ENCODE measurements around the gene KIF1C. TPM values are rescaled to one million over a fixed set of nuclear protein-coding genes. Genes with fewer than 3 reads are reported as not detected.

KIF1C gene
- total and polyA plus RNA-seq, 2 donors (not counting 1 experiment from before 2014, with no cell fraction given), result 5.7 to 29.6 TPM

- Mint-ChIP-seq H3K4me3 (no peak overlapping the region), H3K27me3 (no peaks in the 10 kb centered on the region), H3K27ac (no peak overlapping the region), H3K4me1 (peaks cover 5% of the 10 kb centered on the region), H3K9me3 (ENCODE audit: insufficient read depth) (no peaks in the 10 kb centered on the region)
- 86% methylated on average over 6 of the region's 6 CpGs for WGBS (ENCODE audit: insufficient coverage)
- intact Hi-C loops (cut with micrococcal nuclease), result no loop called here
- CTCF ChIA-PET, result no interaction called here
- ATAC-seq (ENCODE audit: low read depth) (no peak), DNase-seq (no peak)
- POLR2A ChIA-PET, result no interaction called here
- H3K4me1 ChIP-seq (ENCODE audit: control insufficient read depth in 2 of 2, insufficient read depth in 2 of 2, low read length in 2 of 2), result peaks cover 6 to 8% of the 10 kb centered on the region in 2 donors
- H3K9me3 ChIP-seq (ENCODE audit: control extremely low read depth in 1 of 3, control insufficient read depth in 2 of 3, insufficient read depth in 1 of 3, low read length in 2 of 3), result peaks cover 0 to 6% (median 0%) of the 10 kb centered on the region in 3 donors
- no peaks in the 10 kb centered on the region for H3K79me2 ChIP-seq (ENCODE audit: control insufficient read depth, insufficient read depth, low read length)
- peaks cover 0 to 19% of the 10 kb centered on the region in 2 experiments for H3K36me3 ChIP-seq (replicated peaks in 1 of 2; ENCODE audit: control extremely low read depth in 1 of 2, control insufficient read depth in 1 of 2, extremely low read depth in 1 of 2, insufficient read depth in 2 of 2, low read length in 1 of 2)
- H2AFZ ChIP-seq (ENCODE audit: insufficient read depth, low read depth, low read length, poor library complexity, severe bottlenecking), result no peak overlapping the region
- H4K20me1 ChIP-seq (ENCODE audit: control insufficient read depth, insufficient read depth, low read length, poor library complexity, severe bottlenecking), result no peaks in the 10 kb centered on the region
- no peak overlapping the region for H3K4me2 ChIP-seq (replicated peaks; ENCODE audit: low read depth, low read length, poor library complexity, severe bottlenecking)
- no peak overlapping the region for H3K4me3 ChIP-seq (ENCODE audit: control extremely low read depth in 1 of 5, extremely low read depth in 1 of 5, insufficient read depth in 1 of 5, low read depth in 2 of 5, low read length in 4 of 5)
- H3K27ac ChIP-seq (ENCODE audit: low read length in 2 of 2), result no peak overlapping the region
- H3K27me3 ChIP-seq (replicated peaks in 1 of 4; ENCODE audit: control extremely low read depth in 1 of 4, control insufficient read depth in 3 of 4, insufficient read depth in 4 of 4, low read length in 3 of 4), result peaks cover 0 to 57% (median 4%) of the 10 kb centered on the region in 4 experiments
- H3K9ac ChIP-seq (ENCODE audit: low read length), result no peak overlapping the region
- no peak for TF ChIP-seq EZH2 (IDR thresholded peaks at IDR 0.05; ENCODE audit: borderline replicate concordance, insufficient read depth, low read depth, low read length, poor library complexity, severe bottlenecking)
- TF ChIP-seq, protein P1, sequence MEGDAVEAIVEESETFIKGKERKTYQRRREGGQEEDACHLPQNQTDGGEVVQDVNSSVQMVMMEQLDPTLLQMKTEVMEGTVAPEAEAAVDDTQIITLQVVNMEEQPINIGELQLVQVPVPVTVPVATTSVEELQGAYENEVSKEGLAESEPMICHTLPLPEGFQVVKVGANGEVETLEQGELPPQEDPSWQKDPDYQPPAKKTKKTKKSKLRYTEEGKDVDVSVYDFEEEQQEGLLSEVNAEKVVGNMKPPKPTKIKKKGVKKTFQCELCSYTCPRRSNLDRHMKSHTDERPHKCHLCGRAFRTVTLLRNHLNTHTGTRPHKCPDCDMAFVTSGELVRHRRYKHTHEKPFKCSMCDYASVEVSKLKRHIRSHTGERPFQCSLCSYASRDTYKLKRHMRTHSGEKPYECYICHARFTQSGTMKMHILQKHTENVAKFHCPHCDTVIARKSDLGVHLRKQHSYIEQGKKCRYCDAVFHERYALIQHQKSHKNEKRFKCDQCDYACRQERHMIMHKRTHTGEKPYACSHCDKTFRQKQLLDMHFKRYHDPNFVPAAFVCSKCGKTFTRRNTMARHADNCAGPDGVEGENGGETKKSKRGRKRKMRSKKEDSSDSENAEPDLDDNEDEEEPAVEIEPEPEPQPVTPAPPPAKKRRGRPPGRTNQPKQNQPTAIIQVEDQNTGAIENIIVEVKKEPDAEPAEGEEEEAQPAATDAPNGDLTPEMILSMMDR (IDR thresholded peaks at IDR 0.05), result no peak
These were observed 14.2 kb downstream of the KIF1C start for GRCh38 chr17:5011928-5012327.

- Histone ChIP-seq H3K79me2 (ENCODE audit: control insufficient read depth, insufficient read depth, low read length) (no peaks in the 10 kb centered on the region), H3K4me3 (ENCODE audit: control extremely low read depth in 1 of 5, extremely low read depth in 1 of 5, insufficient read depth in 1 of 5, low read depth in 2 of 5, low read length in 4 of 5) (no peak overlapping the region), H4K20me1 (ENCODE audit: control insufficient read depth, insufficient read depth, low read length, poor library complexity, severe bottlenecking) (no peaks in the 10 kb centered on the region), H3K9me3 (ENCODE audit: control extremely low read depth in 1 of 3, control insufficient read depth in 2 of 3, insufficient read depth in 1 of 3, low read length in 2 of 3) (peaks cover 0 to 13% (median 0%) of the 10 kb centered on the region in 3 donors), H3K36me3 (replicated peaks in 1 of 2; ENCODE audit: control extremely low read depth in 1 of 2, control insufficient read depth in 1 of 2, extremely low read depth in 1 of 2, insufficient read depth in 2 of 2, low read length in 1 of 2) (peaks cover 0 to 4% of the 10 kb centered on the region in 2 experiments), H3K27me3 (replicated peaks in 1 of 4; ENCODE audit: control extremely low read depth in 1 of 4, control insufficient read depth in 3 of 4, insufficient read depth in 4 of 4, low read length in 3 of 4) (peaks cover 0 to 42% (median 1%) of the 10 kb centered on the region in 4 experiments), H3K4me2 (replicated peaks; ENCODE audit: low read depth, low read length, poor library complexity, severe bottlenecking) (no peak overlapping the region), H3K27ac (ENCODE audit: low read length in 2 of 2) (no peak overlapping the region), H2AFZ (ENCODE audit: insufficient read depth, low read depth, low read length, poor library complexity, severe bottlenecking) (no peak overlapping the region), H3K4me1 (ENCODE audit: control insufficient read depth in 2 of 2, insufficient read depth in 2 of 2, low read length in 2 of 2) (peaks cover 6 to 14% of the 10 kb centered on the region in 2 donors), H3K9ac (ENCODE audit: low read length) (no peak overlapping the region)
- no peaks in the 10 kb centered on the region for H3K27me3 Mint-ChIP-seq
- no peak overlapping the region for H3K4me3 Mint-ChIP-seq
- CTCF ChIA-PET, result no interaction called here
- TF ChIP-seq, protein P1 (IDR thresholded peaks at IDR 0.05), result no peak
- TF ChIP-seq EZH2 (IDR thresholded peaks at IDR 0.05; ENCODE audit: borderline replicate concordance, insufficient read depth, low read depth, low read length, poor library complexity, severe bottlenecking), result no peak
- H3K9me3 Mint-ChIP-seq (ENCODE audit: insufficient read depth), result no peaks in the 10 kb centered on the region
- POLR2A ChIA-PET, result no interaction called here
- no peak overlapping the region for H3K27ac Mint-ChIP-seq
- WGBS (ENCODE audit: insufficient coverage), result 100% methylated on average over 4 of the region's 4 CpGs
- no peak for DNase-seq
- intact Hi-C loops (cut with micrococcal nuclease), result no loop called here
- no peak for ATAC-seq (ENCODE audit: low read depth)
- peaks cover 11% of the 10 kb centered on the region for H3K4me1 Mint-ChIP-seq
These were observed 16.6 kb downstream of the KIF1C start for GRCh38 chr17:5014357-5014756.
